Activated CD4-positive, CD25-positive, alpha-beta regulatory T cell (primary cell): ENCODE data around the gene LGALS9C.
"Not testable (repeated sequence)": the region's sequence is repeated elsewhere in the genome, so short reads cannot be mapped to it uniquely, and the experiment has no call there.

Experiments used
- DNase-seq, 4 experiments: peaks; one replicate each; lab custom pipeline; 2025; lab: John Stamatoyannopoulos, UW

The LGALS9C gene

GRCh38 chr17:18478977-18479595 lies 2.5 kb downstream of the LGALS9C start:
- not testable (repeated sequence) for DNase-seq

- not testable (repeated sequence) for DNase-seq
These were observed 5.2 kb downstream of the LGALS9C start for GRCh38 chr17:18481775-18482174.

- DNase-seq = not testable (repeated sequence)
These were observed 9.4 kb downstream of the LGALS9C start for GRCh38 chr17:18485936-18486464.

GRCh38 chr17:18487633-18488032 lies 11.0 kb downstream of the LGALS9C start:
- not testable (repeated sequence) for DNase-seq

GRCh38 chr17:18488622-18489021 lies 12.0 kb downstream of the LGALS9C start:
- DNase-seq = not testable (repeated sequence)

- not testable (repeated sequence) for DNase-seq
These were observed 13.4 kb downstream of the LGALS9C start for GRCh38 chr17:18490016-18490415.

GRCh38 chr17:18492712-18493480 lies 16.3 kb downstream of the LGALS9C start:
- DNase-seq = not testable (repeated sequence)

- not testable (repeated sequence) for DNase-seq
These were observed 17.7 kb downstream of the LGALS9C start for GRCh38 chr17:18494250-18494768.

- DNase-seq = not testable (repeated sequence)
These were observed 20.5 kb downstream of the LGALS9C start for GRCh38 chr17:18497044-18497443.

GRCh38 chr17:18499100-18499499 lies 22.5 kb downstream of the LGALS9C start:
- not testable (repeated sequence) for DNase-seq

- DNase-seq = not testable (repeated sequence)
These were observed 23.2 kb downstream of the LGALS9C start for GRCh38 chr17:18499756-18500155.

GRCh38 chr17:18500281-18500680 lies 23.7 kb downstream of the LGALS9C start:
- not testable (repeated sequence) for DNase-seq

- DNase-seq = not testable (repeated sequence)
These were observed 24.2 kb downstream of the LGALS9C start for GRCh38 chr17:18500816-18501215.

- DNase-seq = not testable (repeated sequence)
These were observed 26.6 kb downstream of the LGALS9C start for GRCh38 chr17:18503221-18503620.

GRCh38 chr17:18507729-18508128 lies 31.1 kb downstream of the LGALS9C start:
- not testable (repeated sequence) for DNase-seq

GRCh38 chr17:18508667-18509066 lies 32.1 kb downstream of the LGALS9C start:
- DNase-seq = not testable (repeated sequence)

GRCh38 chr17:18521100-18521499 lies 44.5 kb downstream of the LGALS9C start:
- DNase-seq = not testable (repeated sequence)

GRCh38 chr17:18525015-18525414 lies 48.4 kb downstream of the LGALS9C start:
- not testable (repeated sequence) for DNase-seq

GRCh38 chr17:18526168-18526800 lies 49.7 kb downstream of the LGALS9C start:
- DNase-seq = not testable (repeated sequence)

- DNase-seq = not testable (repeated sequence)
These were observed 50.8 kb downstream of the LGALS9C start for GRCh38 chr17:18527354-18527753.

- DNase-seq = not testable (repeated sequence)
These were observed 51.8 kb downstream of the LGALS9C start for GRCh38 chr17:18528435-18528834.

GRCh38 chr17:18528899-18529500 lies 52.4 kb downstream of the LGALS9C start:
- not testable (repeated sequence) for DNase-seq
